Fibroblast of villous mesenchyme (primary cell): ENCODE measurements around the gene EYS. TPM values are rescaled to one million over a fixed set of nuclear protein-coding genes. Genes with fewer than 3 reads are reported as not detected.
"Not testable (repeated sequence)": the region's sequence is repeated elsewhere in the genome, so short reads cannot be mapped to it uniquely, and the experiment has no call there.

ENCODE experiments used
- DNase-seq: peaks from one replicate; pipeline ENCODE4 v3.0.0-alpha.2; 2010; ENCODE audit warnings: low read depth
- H3K4me3 ChIP-seq: 2 replicates; pipeline ENCODE4 v1.5.1; 2011; ENCODE audit warnings: low read depth, mild to moderate bottlenecking, low read length
- total RNA-seq: library from RNA; depleted of rRNA; stranded (reverse); fragments of >200 nt; gene quantifications from 2 replicates; pipeline ENCODE4 v1.2.3, GENCODE V29; 2012
- TF ChIP-seq, protein P1 (sequence below): IDR thresholded peaks from 2 replicates; pipeline ENCODE4 v1.5.1; 2012; ENCODE audit warnings: low read depth, mild to moderate bottlenecking, low read length; ENCODE audit not compliant: insufficient read depth

EYS gene
- total RNA-seq, 1 donor = under 0.01 TPM

DNA sequence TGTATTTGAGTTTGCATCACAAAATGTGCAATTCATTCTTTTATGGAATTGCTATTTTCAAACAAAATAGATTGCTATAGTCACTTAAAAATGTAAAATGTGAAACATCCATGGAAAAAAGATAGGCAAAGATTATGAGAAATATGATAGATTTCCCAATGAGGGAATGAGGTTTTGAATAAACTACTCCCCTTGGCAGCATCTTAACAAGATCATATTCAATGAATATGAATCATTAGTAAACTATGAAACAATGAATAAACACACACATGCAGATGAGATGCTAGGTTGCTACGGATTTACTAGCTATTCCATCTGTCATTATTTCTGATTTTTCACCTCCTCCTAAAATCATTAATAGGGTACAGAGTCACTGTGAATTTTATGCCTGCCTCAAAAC lies 1669.6 kb downstream of the EYS start:
- no peak for DNase-seq
- TF ChIP-seq, protein P1, sequence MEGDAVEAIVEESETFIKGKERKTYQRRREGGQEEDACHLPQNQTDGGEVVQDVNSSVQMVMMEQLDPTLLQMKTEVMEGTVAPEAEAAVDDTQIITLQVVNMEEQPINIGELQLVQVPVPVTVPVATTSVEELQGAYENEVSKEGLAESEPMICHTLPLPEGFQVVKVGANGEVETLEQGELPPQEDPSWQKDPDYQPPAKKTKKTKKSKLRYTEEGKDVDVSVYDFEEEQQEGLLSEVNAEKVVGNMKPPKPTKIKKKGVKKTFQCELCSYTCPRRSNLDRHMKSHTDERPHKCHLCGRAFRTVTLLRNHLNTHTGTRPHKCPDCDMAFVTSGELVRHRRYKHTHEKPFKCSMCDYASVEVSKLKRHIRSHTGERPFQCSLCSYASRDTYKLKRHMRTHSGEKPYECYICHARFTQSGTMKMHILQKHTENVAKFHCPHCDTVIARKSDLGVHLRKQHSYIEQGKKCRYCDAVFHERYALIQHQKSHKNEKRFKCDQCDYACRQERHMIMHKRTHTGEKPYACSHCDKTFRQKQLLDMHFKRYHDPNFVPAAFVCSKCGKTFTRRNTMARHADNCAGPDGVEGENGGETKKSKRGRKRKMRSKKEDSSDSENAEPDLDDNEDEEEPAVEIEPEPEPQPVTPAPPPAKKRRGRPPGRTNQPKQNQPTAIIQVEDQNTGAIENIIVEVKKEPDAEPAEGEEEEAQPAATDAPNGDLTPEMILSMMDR = no peak
- no peak overlapping the region for H3K4me3 ChIP-seq

GRCh38 chr6:64034910-64035655 lies 1671.9 kb downstream of the EYS start:
- TF ChIP-seq, protein P1 = no peak
- H3K4me3 ChIP-seq = no peak overlapping the region
- DNase-seq = peak; percentile 98

DNA sequence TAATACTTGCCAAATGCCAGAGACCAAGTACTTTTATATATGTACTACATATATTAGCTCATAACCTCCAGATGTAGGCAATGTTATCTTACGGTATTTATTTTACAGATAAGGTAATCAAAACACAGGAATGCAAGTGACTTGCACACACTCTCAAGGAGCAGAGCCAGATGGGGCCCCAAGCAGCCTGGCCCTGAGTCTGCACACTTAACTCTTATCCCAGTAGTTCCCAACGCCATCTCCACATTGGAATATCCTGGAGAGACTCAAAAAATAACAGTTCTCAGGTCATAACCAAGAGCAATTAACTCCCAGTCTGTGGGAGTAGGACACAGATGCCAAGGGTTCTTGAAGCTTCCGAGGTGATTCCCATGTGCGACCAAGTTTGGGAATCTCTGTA lies 1672.7 kb downstream of the EYS start:
- TF ChIP-seq, protein P1 = no peak
- no peak overlapping the region for H3K4me3 ChIP-seq
- DNase-seq = peak; percentile 96

- H3K4me3 ChIP-seq, DNase-seq: not testable (repeated sequence)
Measured at GRCh38 chr6:64030950-64031618, 1675.9 kb downstream of the EYS start.

- no peak for DNase-seq
- TF ChIP-seq, protein P1 = no peak
- H3K4me3 ChIP-seq = no peak overlapping the region
Measured at GRCh38 chr6:64023693-64024092, 1683.3 kb downstream of the EYS start.

- TF ChIP-seq, protein P1 = no peak
- DNase-seq = no peak
- no peak overlapping the region for H3K4me3 ChIP-seq
Measured at GRCh38 chr6:64014595-64014994, 1692.4 kb downstream of the EYS start.

DNA sequence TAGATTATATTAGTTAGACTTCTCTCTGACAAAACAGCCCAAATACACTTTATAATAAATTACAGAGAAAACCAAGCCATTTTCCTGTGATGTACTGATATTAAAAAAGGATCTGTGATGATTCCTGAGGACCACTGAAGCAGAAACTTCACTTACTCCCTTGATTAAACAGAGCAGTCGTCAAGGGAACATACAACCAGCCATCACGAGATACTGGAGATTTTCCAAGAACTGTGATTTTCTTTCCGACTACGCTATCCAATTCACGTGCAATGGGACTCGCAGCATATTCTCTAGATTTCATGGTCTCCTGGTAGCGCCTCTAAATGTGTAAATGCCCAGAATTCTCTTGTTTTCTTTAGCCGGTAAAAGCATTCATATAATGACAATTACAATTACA lies 1694.0 kb downstream of the EYS start:
- no peak for DNase-seq
- TF ChIP-seq, protein P1 = no peak
- no peak overlapping the region for H3K4me3 ChIP-seq
